HEK293T (cell line): Measurements from ENCODE around the gene CNTN2.

Experiments used
- ARNT ChIP-seq: fragments of 450-650 bp; IDR thresholded peaks from 2 replicates; pipeline ENCODE4 v1.6.1; 2017; ENCODE audit warnings: mild to moderate bottlenecking
- BHLHE40 ChIP-seq: fragments of 450-650 bp; IDR thresholded peaks from 2 replicates; pipeline ENCODE4 v1.6.1; 2016; ENCODE audit warnings: mild to moderate bottlenecking, moderate library complexity, borderline replicate concordance
- CTBP1 ChIP-seq: fragments of 450-650 bp; IDR thresholded peaks from 2 replicates; pipeline ENCODE4 v1.6.1; 2016; ENCODE audit warnings: borderline replicate concordance
- FOXA1 ChIP-seq: fragments of 450-650 bp; IDR thresholded peaks from 2 replicates; pipeline ENCODE4 v1.6.1; 2016; ENCODE audit warnings: mild to moderate bottlenecking
- FOXK2 ChIP-seq: fragments of 450-650 bp; IDR thresholded peaks from 2 replicates; pipeline ENCODE4 v1.6.1; 2016; ENCODE audit warnings: mild to moderate bottlenecking
- FOXM1 ChIP-seq: fragments of 450-650 bp; IDR thresholded peaks from 2 replicates; pipeline ENCODE4 v1.6.1; 2017; ENCODE audit warnings: mild to moderate bottlenecking, borderline replicate concordance
- HDGF ChIP-seq: fragments of 450-650 bp; IDR thresholded peaks from 2 replicates; pipeline ENCODE4 v1.6.1; 2017; ENCODE audit warnings: antibody characterized with exemption, borderline replicate concordance
- L3MBTL2 ChIP-seq: fragments of 450-650 bp; conservative IDR thresholded peaks from 2 replicates; pipeline ENCODE4 v1.6.1; 2016; ENCODE audit warnings: mild to moderate bottlenecking
- LEF1 ChIP-seq: fragments of 450-650 bp; IDR thresholded peaks from 2 replicates; pipeline ENCODE4 v1.6.1; 2017; ENCODE audit warnings: mild to moderate bottlenecking, borderline replicate concordance
- SP1 ChIP-seq: fragments of 450-650 bp; IDR thresholded peaks from 2 replicates; pipeline ENCODE4 v1.6.1; 2017
- TARDBP ChIP-seq: fragments of 450-650 bp; IDR thresholded peaks from 2 replicates; pipeline ENCODE4 v1.6.1; 2016
- ZNF384 ChIP-seq: fragments of 450-650 bp; IDR thresholded peaks from 2 replicates; pipeline ENCODE4 v1.6.1; 2016
- TF ChIP-seq, protein P1 (sequence below): fragments of 450-650 bp; IDR thresholded peaks from 2 replicates; pipeline ENCODE4 v1.6.1; 2016

DNA sequence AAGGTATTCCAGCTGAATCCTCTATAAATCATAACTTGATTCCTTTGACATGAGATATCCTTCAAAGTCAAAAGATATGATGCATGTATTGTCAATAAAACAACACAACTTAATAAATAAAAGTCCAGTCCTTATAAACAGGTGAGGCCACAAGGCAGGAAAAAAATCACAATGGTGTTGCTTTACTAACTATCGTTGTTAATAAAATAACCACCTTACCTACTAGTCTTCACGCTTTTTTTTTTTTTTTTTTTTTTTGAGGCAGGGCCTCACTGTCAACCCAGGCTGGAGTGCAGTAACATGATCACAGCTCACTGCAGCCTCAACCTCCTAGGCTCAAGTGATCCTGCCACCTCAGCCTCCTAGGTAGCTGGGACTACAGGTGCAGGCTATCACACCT is 41.3 kb downstream of the CNTN2 start, which contains the start of gene TMEM81:
- TF ChIP-seq BHLHE40 (no peak), FOXA1 (no peak), L3MBTL2 (no peak), TARDBP (no peak), SP1 (no peak), FOXM1 (no peak), CTBP1 (no peak), LEF1 (no peak), HDGF (no peak), ZNF384 (no peak), ARNT (no peak), FOXK2 (no peak)
- TF ChIP-seq, protein P1, sequence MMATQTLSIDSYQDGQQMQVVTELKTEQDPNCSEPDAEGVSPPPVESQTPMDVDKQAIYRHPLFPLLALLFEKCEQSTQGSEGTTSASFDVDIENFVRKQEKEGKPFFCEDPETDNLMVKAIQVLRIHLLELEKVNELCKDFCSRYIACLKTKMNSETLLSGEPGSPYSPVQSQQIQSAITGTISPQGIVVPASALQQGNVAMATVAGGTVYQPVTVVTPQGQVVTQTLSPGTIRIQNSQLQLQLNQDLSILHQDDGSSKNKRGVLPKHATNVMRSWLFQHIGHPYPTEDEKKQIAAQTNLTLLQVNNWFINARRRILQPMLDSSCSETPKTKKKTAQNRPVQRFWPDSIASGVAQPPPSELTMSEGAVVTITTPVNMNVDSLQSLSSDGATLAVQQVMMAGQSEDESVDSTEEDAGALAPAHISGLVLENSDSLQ: no peak
